ENCODE measurements around the gene ZNF653. TPM values are rescaled to one million over a fixed set of nuclear protein-coding genes. Genes with fewer than 3 reads are reported as not detected.

Gene ZNF653
- total and polyA plus RNA-seq, 2 donors (not counting 3 experiments of a cell fraction or from before 2014, with no cell fraction given): 7.0 to 8.7 TPM

GRCh38 chr19:11555246-11555645, 49.6 kb upstream of the ZNF653 start:
- no peak overlapping the region for H3K4me2 ChIP-seq (ENCODE audit: insufficient read depth, low read length)
- no peak overlapping the region for H2AFZ ChIP-seq (ENCODE audit: low read depth, low read length)
- no peak overlapping the region for H3K27ac ChIP-seq (ENCODE audit: insufficient read depth, low read depth, low read length)
- H3K27me3 ChIP-seq (ENCODE audit: control insufficient read depth in 2 of 2, insufficient read depth in 2 of 2, low read length in 2 of 2): no peaks in the 10 kb centered on the region
- peaks cover 9% of the 10 kb centered on the region for H3K4me1 ChIP-seq (ENCODE audit: control insufficient read depth, extremely low read depth, insufficient read depth, low read length)
- no peak for TF ChIP-seq GATA2 (IDR thresholded peaks at IDR 0.05; ENCODE audit: insufficient read depth, insufficient read length, low read depth, low read length)
- no peak for TF ChIP-seq MYC (IDR thresholded peaks at IDR 0.05; ENCODE audit: low read depth, low read length)
- TF ChIP-seq POLR2AphosphoS5 (IDR thresholded peaks at IDR 0.05; ENCODE audit: insufficient read depth, low read depth, low read length): no peak
- no peak for TF ChIP-seq EZH2 (IDR thresholded peaks at IDR 0.05; ENCODE audit: borderline replicate concordance, low read depth, low read length, severe bottlenecking)
- DNase-seq (ENCODE audit: low read depth, low spot score) (no peak), FAIRE-seq (no peak)
- H4K20me1 ChIP-seq (replicated peaks; ENCODE audit: control insufficient read depth, extremely low read depth, insufficient read depth, low read length): no peaks in the 10 kb centered on the region
- intact Hi-C loops (cut with micrococcal nuclease) (no loop called here), dilution Hi-C loops (cut with MboI; ENCODE audit: extremely low pct_ligation_motif_present, low sequenced_read_pairs) (no loop called here)
- CTCF ChIA-PET: no interaction called here
- no TSS peak for BruUV-seq (replicated peaks)
- H3K36me3 ChIP-seq (ENCODE audit: control insufficient read depth in 2 of 2, extremely low read depth in 1 of 2, insufficient read depth in 2 of 2, low read length in 2 of 2): peaks cover 0 to 20% of the 10 kb centered on the region in 2 experiments
- H3K9ac ChIP-seq (replicated peaks; ENCODE audit: extremely low read depth, insufficient read depth, low read length): no peak overlapping the region
- H3K4me3 ChIP-seq (replicated peaks in 1 of 3; ENCODE audit: insufficient read depth in 1 of 3, low read depth in 1 of 3, low read length in 3 of 3): no peak overlapping the region
- H3K9me3 ChIP-seq (replicated peaks; ENCODE audit: control insufficient read depth, insufficient read depth, low read length): no peaks in the 10 kb centered on the region
- H3K79me2 ChIP-seq (ENCODE audit: control insufficient read depth, insufficient read depth, low read length): peaks cover 24% of the 10 kb centered on the region
- POLR2A ChIA-PET: no interaction called here
- no peaks in the 10 kb centered on the region for H3K9me1 ChIP-seq (replicated peaks; ENCODE audit: control insufficient read depth, extremely low read depth, insufficient read depth, low read length)

DNA sequence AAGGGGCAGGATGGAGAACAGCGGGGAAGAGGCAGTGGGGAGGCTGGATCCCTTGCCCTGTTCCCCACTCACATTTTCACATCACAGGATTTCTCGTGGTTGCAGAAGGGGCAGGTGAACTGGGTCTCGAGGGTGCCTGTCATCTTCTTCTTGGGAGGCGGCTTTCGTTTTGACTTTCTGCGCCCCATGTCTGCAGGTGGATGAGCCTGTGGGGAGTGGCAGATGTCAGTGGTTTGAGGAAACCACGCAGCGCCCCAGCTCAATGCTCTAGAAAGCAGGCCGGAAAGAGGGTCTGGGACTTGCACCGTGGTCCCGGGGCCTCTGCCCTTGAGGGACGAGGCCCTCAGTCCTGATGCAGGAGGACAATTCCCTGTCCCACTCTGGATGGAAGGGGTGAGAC, 48.5 kb upstream of the ZNF653 start:
- no peaks in the 10 kb centered on the region for H4K20me1 ChIP-seq (replicated peaks; ENCODE audit: control insufficient read depth, extremely low read depth, insufficient read depth, low read length)
- FAIRE-seq (no peak), DNase-seq (ENCODE audit: low read depth, low spot score) (no peak)
- dilution Hi-C loops (cut with MboI; ENCODE audit: extremely low pct_ligation_motif_present, low sequenced_read_pairs) (no loop called here), intact Hi-C loops (cut with micrococcal nuclease) (no loop called here)
- H2AFZ ChIP-seq (ENCODE audit: low read depth, low read length): no peak overlapping the region
- TF ChIP-seq, protein P1, sequence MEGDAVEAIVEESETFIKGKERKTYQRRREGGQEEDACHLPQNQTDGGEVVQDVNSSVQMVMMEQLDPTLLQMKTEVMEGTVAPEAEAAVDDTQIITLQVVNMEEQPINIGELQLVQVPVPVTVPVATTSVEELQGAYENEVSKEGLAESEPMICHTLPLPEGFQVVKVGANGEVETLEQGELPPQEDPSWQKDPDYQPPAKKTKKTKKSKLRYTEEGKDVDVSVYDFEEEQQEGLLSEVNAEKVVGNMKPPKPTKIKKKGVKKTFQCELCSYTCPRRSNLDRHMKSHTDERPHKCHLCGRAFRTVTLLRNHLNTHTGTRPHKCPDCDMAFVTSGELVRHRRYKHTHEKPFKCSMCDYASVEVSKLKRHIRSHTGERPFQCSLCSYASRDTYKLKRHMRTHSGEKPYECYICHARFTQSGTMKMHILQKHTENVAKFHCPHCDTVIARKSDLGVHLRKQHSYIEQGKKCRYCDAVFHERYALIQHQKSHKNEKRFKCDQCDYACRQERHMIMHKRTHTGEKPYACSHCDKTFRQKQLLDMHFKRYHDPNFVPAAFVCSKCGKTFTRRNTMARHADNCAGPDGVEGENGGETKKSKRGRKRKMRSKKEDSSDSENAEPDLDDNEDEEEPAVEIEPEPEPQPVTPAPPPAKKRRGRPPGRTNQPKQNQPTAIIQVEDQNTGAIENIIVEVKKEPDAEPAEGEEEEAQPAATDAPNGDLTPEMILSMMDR (IDR thresholded peaks at IDR 0.05; ENCODE audit: extremely low read depth in 1 of 2, insufficient read depth in 1 of 2, low read depth in 1 of 2, low read length in 2 of 2): no peak
- no peak for TF ChIP-seq MAX (IDR thresholded peaks at IDR 0.05; ENCODE audit: insufficient read depth, insufficient read length)
- TF ChIP-seq JUN (IDR thresholded peaks at IDR 0.05; ENCODE audit: borderline replicate concordance, insufficient read depth, insufficient read length, low read depth): no peak
- TF ChIP-seq GATA2 (IDR thresholded peaks at IDR 0.05; ENCODE audit: insufficient read depth, insufficient read length, low read depth, low read length): no peak
- H3K9me3 ChIP-seq (replicated peaks; ENCODE audit: control insufficient read depth, insufficient read depth, low read length): no peaks in the 10 kb centered on the region
- H3K4me2 ChIP-seq (ENCODE audit: insufficient read depth, low read length): no peak overlapping the region
- H3K79me2 ChIP-seq (ENCODE audit: control insufficient read depth, insufficient read depth, low read length): peaks cover 24% of the 10 kb centered on the region
- CTCF ChIA-PET: interaction anchor here (0.7 kb wide), 1 partner anchor 434 kb away, joined by 3 read pairs; no protein-coding TSS in a partner anchor
- POLR2A ChIA-PET: no interaction called here
- H3K9ac ChIP-seq (replicated peaks; ENCODE audit: extremely low read depth, insufficient read depth, low read length): no peak overlapping the region
- H3K4me1 ChIP-seq (ENCODE audit: control insufficient read depth, extremely low read depth, insufficient read depth, low read length): peaks cover 6% of the 10 kb centered on the region
- H3K36me3 ChIP-seq (ENCODE audit: control insufficient read depth in 2 of 2, extremely low read depth in 1 of 2, insufficient read depth in 2 of 2, low read length in 2 of 2): peaks cover 0 to 20% of the 10 kb centered on the region in 2 experiments
- H3K4me3 ChIP-seq (replicated peaks in 1 of 3; ENCODE audit: insufficient read depth in 1 of 3, low read depth in 1 of 3, low read length in 3 of 3): no peak overlapping the region
- H3K27ac ChIP-seq (ENCODE audit: insufficient read depth, low read depth, low read length): no peak overlapping the region
- no TSS peak for BruUV-seq (replicated peaks)
- H3K27me3 ChIP-seq (ENCODE audit: control insufficient read depth in 2 of 2, insufficient read depth in 2 of 2, low read length in 2 of 2): no peaks in the 10 kb centered on the region
- no peaks in the 10 kb centered on the region for H3K9me1 ChIP-seq (replicated peaks; ENCODE audit: control insufficient read depth, extremely low read depth, insufficient read depth, low read length)
